AG09309 (cell line): ENCODE results near the gene BATF.

Source experiments
- DNase-seq: peaks from one replicate; pipeline ENCODE4 v3.0.0-alpha.2; 2010; ENCODE audit warnings: low read depth
- H3K4me3 ChIP-seq: 2 replicates; pipeline ENCODE4 v1.5.1; 2011; ENCODE audit warnings: mild to moderate bottlenecking, low read depth, low read length, moderate library complexity; ENCODE audit not compliant: control insufficient read depth
- TF ChIP-seq, protein P1 (sequence below): IDR thresholded peaks from 2 replicates; pipeline ENCODE4 v1.5.1; 2011; ENCODE audit warnings: mild to moderate bottlenecking, low read depth, low read length, inconsistent platforms; ENCODE audit not compliant: insufficient read depth, control insufficient read depth; ENCODE audit errors: missing control alignments

Gene BATF

DNA sequence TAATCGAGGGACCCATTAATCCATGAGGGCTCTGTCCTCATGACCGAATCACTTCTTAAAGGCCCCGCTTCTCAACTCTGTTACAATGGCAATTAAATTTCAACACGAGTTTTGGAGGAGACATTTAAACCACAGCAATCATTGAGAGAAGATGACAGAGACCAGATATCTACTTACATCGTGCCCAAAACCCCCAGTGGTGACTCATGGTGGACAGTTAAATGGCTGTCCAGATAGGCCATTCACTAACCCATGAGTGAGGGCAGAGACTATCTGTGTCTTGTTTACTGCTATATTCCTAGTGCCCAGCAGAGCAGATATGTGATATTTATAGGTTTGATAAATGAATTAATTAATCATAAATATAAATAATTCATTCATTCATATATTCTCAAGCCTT is 36.2 kb downstream of the BATF start:
- no peak overlapping the region for H3K4me3 ChIP-seq
- TF ChIP-seq, protein P1, sequence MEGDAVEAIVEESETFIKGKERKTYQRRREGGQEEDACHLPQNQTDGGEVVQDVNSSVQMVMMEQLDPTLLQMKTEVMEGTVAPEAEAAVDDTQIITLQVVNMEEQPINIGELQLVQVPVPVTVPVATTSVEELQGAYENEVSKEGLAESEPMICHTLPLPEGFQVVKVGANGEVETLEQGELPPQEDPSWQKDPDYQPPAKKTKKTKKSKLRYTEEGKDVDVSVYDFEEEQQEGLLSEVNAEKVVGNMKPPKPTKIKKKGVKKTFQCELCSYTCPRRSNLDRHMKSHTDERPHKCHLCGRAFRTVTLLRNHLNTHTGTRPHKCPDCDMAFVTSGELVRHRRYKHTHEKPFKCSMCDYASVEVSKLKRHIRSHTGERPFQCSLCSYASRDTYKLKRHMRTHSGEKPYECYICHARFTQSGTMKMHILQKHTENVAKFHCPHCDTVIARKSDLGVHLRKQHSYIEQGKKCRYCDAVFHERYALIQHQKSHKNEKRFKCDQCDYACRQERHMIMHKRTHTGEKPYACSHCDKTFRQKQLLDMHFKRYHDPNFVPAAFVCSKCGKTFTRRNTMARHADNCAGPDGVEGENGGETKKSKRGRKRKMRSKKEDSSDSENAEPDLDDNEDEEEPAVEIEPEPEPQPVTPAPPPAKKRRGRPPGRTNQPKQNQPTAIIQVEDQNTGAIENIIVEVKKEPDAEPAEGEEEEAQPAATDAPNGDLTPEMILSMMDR, result no peak
- no peak for DNase-seq

- DNase-seq, result no peak
- TF ChIP-seq, protein P1, result no peak
- no peak overlapping the region for H3K4me3 ChIP-seq
Measured at GRCh38 chr14:75559045-75559444, 36.8 kb downstream of the BATF start.

DNA sequence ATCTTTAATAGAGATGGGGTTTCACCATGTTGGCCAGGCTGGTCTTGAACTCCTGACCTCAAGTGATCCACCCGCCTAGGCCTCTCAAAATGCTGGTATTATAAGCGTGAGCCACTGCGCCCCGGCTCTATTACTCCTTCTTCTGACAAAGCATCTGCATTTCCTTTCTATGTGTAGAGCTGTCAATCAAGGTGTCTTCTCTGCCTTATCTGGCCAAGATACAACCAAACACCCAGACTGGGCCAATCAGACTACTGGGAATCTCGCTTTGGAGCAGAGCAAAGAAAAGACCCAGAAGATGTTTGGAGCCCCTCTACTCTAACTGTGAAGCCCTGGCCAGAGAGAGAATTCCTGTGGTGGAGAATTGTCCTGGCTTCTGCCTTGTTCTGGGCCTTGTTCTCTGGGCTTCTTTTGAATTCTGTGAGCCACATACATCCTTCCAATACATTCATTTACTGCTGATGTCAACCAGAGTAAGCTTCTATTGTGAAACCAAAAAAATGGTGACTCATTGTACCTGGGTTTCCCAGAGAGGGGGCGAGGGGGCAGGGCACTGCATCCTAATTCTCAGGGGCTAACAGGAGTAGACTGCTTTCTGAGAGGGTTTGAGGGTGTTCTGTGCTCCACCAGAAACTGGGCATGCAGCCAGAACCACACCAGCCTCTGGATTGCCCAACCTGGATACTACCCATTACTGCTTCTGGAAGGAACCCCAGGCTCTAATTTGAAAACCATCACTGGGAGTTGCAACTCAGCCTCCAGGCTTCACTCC is 37.4 kb downstream of the BATF start:
- DNase-seq, result peak; percentile 23
- no peak overlapping the region for H3K4me3 ChIP-seq
- TF ChIP-seq, protein P1, result no peak

GRCh38 chr14:75561013-75561432 is 38.8 kb downstream of the BATF start:
- H3K4me3 ChIP-seq, result no peak overlapping the region
- TF ChIP-seq, protein P1, result peak; percentile 92
- peak; percentile 21 for DNase-seq

DNA sequence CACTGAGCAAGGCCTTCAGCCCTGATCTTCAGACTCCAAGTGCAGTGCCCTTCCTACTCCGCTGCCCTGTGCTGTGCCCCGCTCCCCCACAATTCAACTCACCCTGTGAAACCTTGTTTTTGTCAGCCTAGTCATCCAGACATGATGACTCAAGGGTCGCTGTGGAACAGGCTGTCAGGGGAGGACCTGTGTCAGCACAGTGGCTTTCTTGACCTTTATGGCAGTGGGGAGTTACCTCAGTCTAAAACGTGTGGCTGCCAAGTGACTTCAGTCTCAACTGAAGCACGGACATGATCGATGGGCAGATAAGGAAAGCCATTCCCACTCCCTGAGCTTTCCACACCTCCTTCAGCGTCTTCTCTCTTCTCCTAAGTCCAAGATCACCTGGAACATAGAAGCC is 39.8 kb downstream of the BATF start:
- TF ChIP-seq, protein P1, result no peak
- no peak overlapping the region for H3K4me3 ChIP-seq
- no peak for DNase-seq

DNA sequence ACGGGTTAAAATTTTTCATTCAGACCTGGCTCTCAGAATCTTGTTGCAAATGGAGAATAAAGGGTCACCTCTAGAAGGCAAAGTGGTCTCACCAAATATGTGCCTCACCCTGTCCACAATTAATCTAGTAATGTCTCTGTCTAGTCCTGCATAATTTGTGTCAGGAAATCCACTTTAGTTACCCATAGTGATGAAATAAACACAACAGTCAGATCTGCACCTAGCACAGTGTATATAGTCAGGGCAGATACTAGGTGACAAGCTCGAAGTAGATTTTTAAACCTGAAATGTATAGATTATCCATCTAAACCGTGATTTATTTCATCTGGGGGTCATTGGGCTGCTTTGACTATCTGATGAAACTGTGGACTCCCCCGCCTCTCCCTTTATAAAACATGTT is 40.2 kb downstream of the BATF start:
- no peak for DNase-seq
- TF ChIP-seq, protein P1, result no peak
- no peak overlapping the region for H3K4me3 ChIP-seq
